ENCODE results near the gene COPG1.
"Not testable (repeated sequence)": the region's sequence is repeated elsewhere in the genome, so short reads cannot be mapped to it uniquely, and the experiment has no call there.

Gene COPG1

GRCh38 chr3:129249284-129250065, at the start of gene COPG1:
Gene COPG1 (plus strand): TSS chr3:129249606. CDS start chr3:129249710, 104 bp downstream.
- Histone ChIP-seq H3K9me3 (ENCODE audit: control insufficient read depth in 2 of 2, low read length in 2 of 2) (no peaks in the 10 kb centered on the region), H3K4me1 (ENCODE audit: control insufficient read depth, insufficient read depth, low read length) (peaks cover 29% of the 10 kb centered on the region), H3K9ac (ENCODE audit: low read length in 2 of 2) (peak within 1 kb of the TSS; percentile 92 to 98), H3K27me3 (ENCODE audit: control insufficient read depth in 1 of 2, insufficient read depth in 2 of 2, low read length in 2 of 2) (no peaks in the 10 kb centered on the region), H3K36me3 (ENCODE audit: control insufficient read depth in 2 of 2, insufficient read depth in 2 of 2, low read length in 2 of 2) (peaks cover 20 to 21% of the 10 kb centered on the region in 2 donors), H3K27ac (ENCODE audit: low read length) (peak within 1 kb of the TSS; percentile 62), H3K4me3 (ENCODE audit: low read length in 2 of 2) (peak within 1 kb of the TSS; percentile 97 to 99)

- no peak overlapping the region for H3K9ac ChIP-seq (ENCODE audit: low read length in 2 of 2)
- H3K9me3 ChIP-seq (ENCODE audit: control insufficient read depth in 2 of 2, low read length in 2 of 2), result no peaks in the 10 kb centered on the region
- no peak overlapping the region for H3K4me3 ChIP-seq (ENCODE audit: low read length in 2 of 2)
- no peaks in the 10 kb centered on the region for H3K27me3 ChIP-seq (ENCODE audit: control insufficient read depth in 1 of 2, insufficient read depth in 2 of 2, low read length in 2 of 2)
- H3K36me3 ChIP-seq (ENCODE audit: control insufficient read depth in 2 of 2, insufficient read depth in 2 of 2, low read length in 2 of 2), result no peaks in the 10 kb centered on the region
- no peak overlapping the region for H3K27ac ChIP-seq (ENCODE audit: low read length)
- H3K4me1 ChIP-seq (ENCODE audit: control insufficient read depth, insufficient read depth, low read length), result peaks cover 9% of the 10 kb centered on the region
Measured at GRCh38 chr3:129204473-129204872, 44.9 kb upstream of the COPG1 start.

- Histone ChIP-seq H3K4me1 (ENCODE audit: control insufficient read depth, insufficient read depth, low read length) (peaks cover 9% of the 10 kb centered on the region), H3K36me3 (ENCODE audit: control insufficient read depth in 2 of 2, insufficient read depth in 2 of 2, low read length in 2 of 2) (no peaks in the 10 kb centered on the region), H3K27me3 (ENCODE audit: control insufficient read depth in 1 of 2, insufficient read depth in 2 of 2, low read length in 2 of 2) (no peaks in the 10 kb centered on the region), H3K9me3 (ENCODE audit: control insufficient read depth in 2 of 2, low read length in 2 of 2) (no peaks in the 10 kb centered on the region), H3K27ac (ENCODE audit: low read length) (no peak overlapping the region), H3K9ac (ENCODE audit: low read length in 2 of 2) (no peak overlapping the region), H3K4me3 (ENCODE audit: low read length in 2 of 2) (no peak overlapping the region)
Measured at GRCh38 chr3:129205109-129205832, 44.1 kb upstream of the COPG1 start.

- no peaks in the 10 kb centered on the region for H3K27me3 ChIP-seq (ENCODE audit: control insufficient read depth in 1 of 2, insufficient read depth in 2 of 2, low read length in 2 of 2)
- H3K27ac ChIP-seq (ENCODE audit: low read length), result peak overlapping the region; percentile 19
- no peak overlapping the region for H3K4me3 ChIP-seq (ENCODE audit: low read length in 2 of 2)
- H3K9me3 ChIP-seq (ENCODE audit: control insufficient read depth in 2 of 2, low read length in 2 of 2), result no peaks in the 10 kb centered on the region
- H3K36me3 ChIP-seq (ENCODE audit: control insufficient read depth in 2 of 2, insufficient read depth in 2 of 2, low read length in 2 of 2), result no peaks in the 10 kb centered on the region
- peaks cover 17% of the 10 kb centered on the region for H3K4me1 ChIP-seq (ENCODE audit: control insufficient read depth, insufficient read depth, low read length)
- no peak overlapping the region for H3K9ac ChIP-seq (ENCODE audit: low read length in 2 of 2)
Measured at GRCh38 chr3:129207479-129207878, 41.9 kb upstream of the COPG1 start.

GRCh38 chr3:129211345-129211744, 38.1 kb upstream of the COPG1 start:
- Histone ChIP-seq H3K4me1 (ENCODE audit: control insufficient read depth, insufficient read depth, low read length) (peaks cover 12% of the 10 kb centered on the region), H3K36me3 (ENCODE audit: control insufficient read depth in 2 of 2, insufficient read depth in 2 of 2, low read length in 2 of 2) (no peaks in the 10 kb centered on the region), H3K27me3 (ENCODE audit: control insufficient read depth in 1 of 2, insufficient read depth in 2 of 2, low read length in 2 of 2) (no peaks in the 10 kb centered on the region), H3K9ac (ENCODE audit: low read length in 2 of 2) (no peak overlapping the region), H3K4me3 (ENCODE audit: low read length in 2 of 2) (peak overlapping the region in 1 of 2 donors; percentile 35), H3K9me3 (ENCODE audit: control insufficient read depth in 2 of 2, low read length in 2 of 2) (no peaks in the 10 kb centered on the region), H3K27ac (ENCODE audit: low read length) (peak overlapping the region; percentile 49)

GRCh38 chr3:129211772-129212171, 37.6 kb upstream of the COPG1 start:
- Histone ChIP-seq H3K9ac (ENCODE audit: low read length in 2 of 2) (no peak overlapping the region), H3K36me3 (ENCODE audit: control insufficient read depth in 2 of 2, insufficient read depth in 2 of 2, low read length in 2 of 2) (no peaks in the 10 kb centered on the region), H3K9me3 (ENCODE audit: control insufficient read depth in 2 of 2, low read length in 2 of 2) (no peaks in the 10 kb centered on the region), H3K27ac (ENCODE audit: low read length) (peak overlapping the region; percentile 49), H3K4me3 (ENCODE audit: low read length in 2 of 2) (peak overlapping the region in 1 of 2 donors; percentile 35), H3K4me1 (ENCODE audit: control insufficient read depth, insufficient read depth, low read length) (peaks cover 12% of the 10 kb centered on the region), H3K27me3 (ENCODE audit: control insufficient read depth in 1 of 2, insufficient read depth in 2 of 2, low read length in 2 of 2) (no peaks in the 10 kb centered on the region)

GRCh38 chr3:129213238-129213637, 36.2 kb upstream of the COPG1 start:
- H3K27me3 ChIP-seq (ENCODE audit: control insufficient read depth in 1 of 2, insufficient read depth in 2 of 2, low read length in 2 of 2), result no peaks in the 10 kb centered on the region
- H3K4me3 ChIP-seq (ENCODE audit: low read length in 2 of 2), result no peak overlapping the region
- no peaks in the 10 kb centered on the region for H3K36me3 ChIP-seq (ENCODE audit: control insufficient read depth in 2 of 2, insufficient read depth in 2 of 2, low read length in 2 of 2)
- no peaks in the 10 kb centered on the region for H3K9me3 ChIP-seq (ENCODE audit: control insufficient read depth in 2 of 2, low read length in 2 of 2)
- H3K27ac ChIP-seq (ENCODE audit: low read length), result no peak overlapping the region
- H3K9ac ChIP-seq (ENCODE audit: low read length in 2 of 2), result no peak overlapping the region
- H3K4me1 ChIP-seq (ENCODE audit: control insufficient read depth, insufficient read depth, low read length), result peaks cover 8% of the 10 kb centered on the region

- Histone ChIP-seq H3K27me3 (ENCODE audit: control insufficient read depth in 1 of 2, insufficient read depth in 2 of 2, low read length in 2 of 2) (no peaks in the 10 kb centered on the region), H3K36me3 (ENCODE audit: control insufficient read depth in 2 of 2, insufficient read depth in 2 of 2, low read length in 2 of 2) (no peaks in the 10 kb centered on the region), H3K4me3 (ENCODE audit: low read length in 2 of 2) (no peak overlapping the region), H3K9me3 (ENCODE audit: control insufficient read depth in 2 of 2, low read length in 2 of 2) (no peaks in the 10 kb centered on the region), H3K9ac (ENCODE audit: low read length in 2 of 2) (no peak overlapping the region), H3K4me1 (ENCODE audit: control insufficient read depth, insufficient read depth, low read length) (no peaks in the 10 kb centered on the region), H3K27ac (ENCODE audit: low read length) (no peak overlapping the region)
Measured at GRCh38 chr3:129218742-129219141, 30.7 kb upstream of the COPG1 start.

- H3K9me3 ChIP-seq (ENCODE audit: control insufficient read depth in 2 of 2, low read length in 2 of 2); H3K36me3 ChIP-seq (ENCODE audit: control insufficient read depth in 2 of 2, insufficient read depth in 2 of 2, low read length in 2 of 2); H3K27me3 ChIP-seq (ENCODE audit: control insufficient read depth in 1 of 2, insufficient read depth in 2 of 2, low read length in 2 of 2); H3K4me3 ChIP-seq (ENCODE audit: low read length in 2 of 2): not testable (repeated sequence)
- Histone ChIP-seq H3K9ac (ENCODE audit: low read length in 2 of 2) (peak overlapping the region in 1 of 2 donors; percentile 35), H3K27ac (ENCODE audit: low read length) (peak overlapping the region; percentile 72), H3K4me1 (ENCODE audit: control insufficient read depth, insufficient read depth, low read length) (peaks cover 22% of the 10 kb centered on the region)
Measured at GRCh38 chr3:129224387-129224786, 25.0 kb upstream of the COPG1 start.

- no peaks in the 10 kb centered on the region for H3K9me3 ChIP-seq (ENCODE audit: control insufficient read depth in 2 of 2, low read length in 2 of 2)
- H3K27me3 ChIP-seq (ENCODE audit: control insufficient read depth in 1 of 2, insufficient read depth in 2 of 2, low read length in 2 of 2), result no peaks in the 10 kb centered on the region
- peak overlapping the region; percentile 35 to 43 for H3K9ac ChIP-seq (ENCODE audit: low read length in 2 of 2)
- peak overlapping the region; percentile 72 for H3K27ac ChIP-seq (ENCODE audit: low read length)
- H3K36me3 ChIP-seq (ENCODE audit: control insufficient read depth in 2 of 2, insufficient read depth in 2 of 2, low read length in 2 of 2), result no peaks in the 10 kb centered on the region
- H3K4me3 ChIP-seq (ENCODE audit: low read length in 2 of 2), result peak overlapping the region; percentile 60 to 62
- H3K4me1 ChIP-seq (ENCODE audit: control insufficient read depth, insufficient read depth, low read length), result peaks cover 22% of the 10 kb centered on the region
Measured at GRCh38 chr3:129224984-129225393, 24.4 kb upstream of the COPG1 start.

GRCh38 chr3:129226374-129226773, 23.0 kb upstream of the COPG1 start:
- H3K27ac ChIP-seq (ENCODE audit: low read length), result peak overlapping the region; percentile 72
- peak overlapping the region in 1 of 2 donors; percentile 1 for H3K4me3 ChIP-seq (ENCODE audit: low read length in 2 of 2)
- peaks cover 22% of the 10 kb centered on the region for H3K4me1 ChIP-seq (ENCODE audit: control insufficient read depth, insufficient read depth, low read length)
- H3K9ac ChIP-seq (ENCODE audit: low read length in 2 of 2), result peak overlapping the region; percentile 2 to 11
- H3K9me3 ChIP-seq (ENCODE audit: control insufficient read depth in 2 of 2, low read length in 2 of 2), result no peaks in the 10 kb centered on the region
- no peaks in the 10 kb centered on the region for H3K36me3 ChIP-seq (ENCODE audit: control insufficient read depth in 2 of 2, insufficient read depth in 2 of 2, low read length in 2 of 2)
- H3K27me3 ChIP-seq (ENCODE audit: control insufficient read depth in 1 of 2, insufficient read depth in 2 of 2, low read length in 2 of 2), result no peaks in the 10 kb centered on the region
